Omental fat pad (tissue), 4 donors: ENCODE results near the gene NCAM1. TPM values are rescaled to one million over a fixed set of nuclear protein-coding genes. Genes with fewer than 3 reads are reported as not detected.

Source experiments
- ATAC-seq: fragments of 150-250 bp; one replicate; pipeline ENCODE4 v1.9.1; 2016; ENCODE audit warnings: mild to moderate bottlenecking, moderate library complexity; ENCODE audit not compliant: low FRiP score
- DNase-seq: peaks from one replicate; pipeline ENCODE4 v3.0.0-alpha.2; 2019; ENCODE audit warnings: low spot score
- CTCF ChIP-seq, 3 donors: fragments of 450-650 bp; IDR thresholded peaks; one replicate each; pipeline ENCODE4 v1.5.1; 2016 to 2017; ENCODE audit warnings: antibody characterized with exemption in 3 of 3, mild to moderate bottlenecking in 3 of 3, moderate library complexity in 2 of 3
- total RNA-seq, 4 donors: library from RNA; depleted of rRNA; stranded (reverse); fragments of >200 nt; gene quantifications; one replicate each; pipeline ENCODE4 v1.1.0, GENCODE V29; 2016

NCAM1 gene
- total RNA-seq, 4 donors from 2014 or later: 3.8 to 10.9 (median 7.9) TPM

GRCh38 chr11:113162592-113162962 lies 201.4 kb downstream of the NCAM1 start:
- ATAC-seq (no peak), DNase-seq (no peak)
- no peak for TF ChIP-seq CTCF (IDR thresholded peaks at IDR 0.05)

- TF ChIP-seq CTCF (IDR thresholded peaks at IDR 0.05): no peak
- no peak for ATAC-seq
- no peak for DNase-seq
Observed at GRCh38 chr11:113163291-113164030, 202.2 kb downstream of the NCAM1 start.

GRCh38 chr11:113166280-113166679 lies 205.1 kb downstream of the NCAM1 start:
- no peak for ATAC-seq
- TF ChIP-seq CTCF (IDR thresholded peaks at IDR 0.05): no peak
- no peak for DNase-seq

- DNase-seq (no peak), ATAC-seq (no peak)
- no peak for TF ChIP-seq CTCF (IDR thresholded peaks at IDR 0.05)
Observed at GRCh38 chr11:113167599-113167998, 206.4 kb downstream of the NCAM1 start.

GRCh38 chr11:113168354-113169342 lies 207.4 kb downstream of the NCAM1 start:
- ATAC-seq: no peak
- TF ChIP-seq CTCF (IDR thresholded peaks at IDR 0.05): no peak
- no peak for DNase-seq

GRCh38 chr11:113172382-113172951 lies 211.2 kb downstream of the NCAM1 start:
- no peak for DNase-seq
- TF ChIP-seq CTCF (IDR thresholded peaks at IDR 0.05): no peak
- no peak for ATAC-seq
